ENCODE measurements around the gene CTRB2.
"Not testable (repeated sequence)": the region's sequence is repeated elsewhere in the genome, so short reads cannot be mapped to it uniquely, and the experiment has no call there.

Gene CTRB2

DNA sequence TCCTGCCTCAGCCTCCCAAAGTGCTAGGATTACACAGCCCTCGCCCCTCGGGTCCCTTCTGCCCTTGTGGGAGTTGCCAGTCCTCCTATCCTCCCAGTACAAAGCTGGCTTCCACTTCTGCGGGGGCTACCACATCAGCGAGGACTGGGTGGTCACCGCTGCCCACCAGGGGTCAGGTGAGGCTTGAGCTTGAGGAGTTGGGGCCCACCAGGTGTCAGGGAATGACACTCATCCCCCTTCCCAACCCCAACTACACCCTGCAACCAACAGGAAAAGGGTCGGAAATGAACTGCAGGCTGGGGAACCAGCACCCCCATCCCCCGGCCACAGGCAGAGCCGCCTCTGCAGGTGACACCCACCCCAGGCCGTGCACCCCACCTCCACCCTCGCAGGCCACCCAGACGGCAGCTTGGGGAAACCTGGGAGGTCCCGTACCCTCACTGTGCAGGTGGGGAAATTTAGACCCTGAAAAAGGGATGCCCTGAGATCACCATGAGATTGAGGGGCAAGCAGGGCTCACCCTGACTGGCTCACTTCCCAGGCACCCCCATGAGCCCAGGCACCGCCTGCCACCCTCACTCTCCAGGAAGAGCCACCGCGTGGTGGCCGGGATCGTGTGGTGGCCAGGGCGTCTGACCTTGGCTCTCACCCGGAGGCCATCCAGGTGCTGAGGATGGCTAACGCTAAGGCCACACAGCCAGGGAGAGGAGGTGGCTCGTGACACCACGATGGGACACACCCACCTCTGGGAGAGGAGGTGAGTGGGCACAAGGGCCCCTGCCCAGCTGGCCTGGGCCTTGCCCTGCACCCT lies 19.8 kb upstream of the CTRB2 start:
- no peak for DNase-seq (ENCODE audit: low spot score)

DNA sequence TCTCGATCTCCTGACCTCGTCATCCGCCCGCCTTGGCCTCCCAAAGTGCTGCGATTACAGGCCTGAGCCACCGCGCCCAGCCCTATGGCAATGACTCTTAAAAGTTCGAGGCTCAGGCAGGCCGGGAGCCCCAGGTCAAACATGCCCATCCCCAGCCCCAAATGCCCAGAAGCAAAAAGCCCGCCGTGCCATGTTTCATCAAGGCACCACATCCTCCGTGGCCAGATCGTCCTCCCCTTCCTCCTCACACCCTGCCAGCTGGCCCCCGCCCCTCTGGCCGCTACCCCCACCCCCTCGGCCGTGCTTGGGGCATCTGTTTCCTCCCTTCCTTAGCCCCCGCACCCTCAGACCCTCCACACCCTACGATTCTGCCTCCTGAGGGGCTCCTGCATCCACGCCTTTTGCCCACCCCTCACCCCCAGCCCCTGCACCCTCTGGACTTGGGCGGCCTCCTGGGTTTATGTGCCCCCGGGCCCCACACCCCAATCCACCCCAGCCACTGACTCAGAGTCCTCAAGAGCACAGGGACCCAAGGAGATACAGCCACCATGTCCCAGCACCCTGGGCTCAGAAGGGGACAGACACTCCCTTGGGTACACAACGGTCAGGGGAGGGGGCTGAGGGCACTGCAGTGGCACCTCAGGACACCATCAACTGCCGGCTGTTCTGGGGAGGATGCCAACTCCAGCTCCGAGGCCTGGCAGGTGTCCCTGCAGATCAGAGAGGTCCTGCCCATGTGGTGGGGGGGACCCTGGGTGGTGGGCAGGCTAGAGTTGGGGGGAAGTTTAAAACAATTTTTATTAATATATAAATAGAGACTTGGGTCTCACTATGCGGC lies 18.9 kb upstream of the CTRB2 start:
- DNase-seq (ENCODE audit: low spot score) = no peak

DNA sequence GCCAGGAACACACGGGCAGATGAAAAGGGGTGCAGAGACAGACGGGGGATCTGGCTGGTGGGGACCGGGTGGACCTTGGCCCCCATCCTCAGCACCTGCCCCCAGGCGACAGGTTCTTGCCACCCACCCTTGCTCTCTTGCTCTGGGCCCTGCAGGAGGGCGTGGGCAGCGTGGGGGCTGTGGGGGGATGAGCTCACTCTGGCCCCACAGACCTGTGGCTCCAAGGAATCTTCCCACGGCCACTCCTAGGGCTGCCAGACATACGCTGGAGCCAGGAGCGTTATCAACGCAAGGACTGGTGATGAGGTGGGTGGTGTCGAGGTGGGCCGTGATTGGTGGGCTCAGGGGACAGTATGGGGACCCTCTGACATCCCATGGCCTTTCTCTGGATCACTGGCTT lies 18.1 kb upstream of the CTRB2 start:
- DNase-seq (ENCODE audit: low spot score) = no peak

- DNase-seq (ENCODE audit: low spot score) = no peak
Measured at GRCh38 chr16:75224306-75225082, 17.5 kb upstream of the CTRB2 start.

GRCh38 chr16:75223129-75223528 lies 16.2 kb upstream of the CTRB2 start:
- not testable (repeated sequence) for DNase-seq (ENCODE audit: low spot score)

GRCh38 chr16:75222271-75222783 lies 15.4 kb upstream of the CTRB2 start:
- no peak for DNase-seq (ENCODE audit: low spot score)

DNA sequence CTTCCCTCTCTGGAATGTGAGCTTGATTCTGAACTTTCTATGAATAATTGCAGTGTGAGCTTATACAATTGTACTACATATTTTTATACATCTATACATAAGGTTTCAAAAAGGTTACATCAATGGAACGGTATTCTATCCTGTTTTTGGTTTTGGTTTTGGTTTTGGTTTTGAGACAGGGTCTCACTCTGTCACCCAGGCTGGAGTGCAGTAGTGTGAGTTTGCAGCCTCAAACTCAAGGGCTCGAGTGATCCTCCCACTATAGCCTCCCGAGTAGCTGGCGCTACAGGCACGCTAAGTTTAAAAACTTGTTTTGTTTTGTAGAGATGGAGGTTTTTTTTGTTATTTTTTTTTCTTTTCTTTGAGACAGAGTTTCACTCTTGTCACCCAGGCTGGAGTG lies 12.9 kb upstream of the CTRB2 start:
- DNase-seq (ENCODE audit: low spot score) = no peak

- DNase-seq (ENCODE audit: low spot score) = no peak
Measured at GRCh38 chr16:75219088-75219487, 12.1 kb upstream of the CTRB2 start.

GRCh38 chr16:75218256-75219076 lies 11.5 kb upstream of the CTRB2 start, which contains the start of gene CTRB1:
CTRB1 (plus strand) TSS chr16:75218988; CDS start chr16:75219008, 20 bp downstream.
- no peak for DNase-seq (ENCODE audit: low spot score)

DNA sequence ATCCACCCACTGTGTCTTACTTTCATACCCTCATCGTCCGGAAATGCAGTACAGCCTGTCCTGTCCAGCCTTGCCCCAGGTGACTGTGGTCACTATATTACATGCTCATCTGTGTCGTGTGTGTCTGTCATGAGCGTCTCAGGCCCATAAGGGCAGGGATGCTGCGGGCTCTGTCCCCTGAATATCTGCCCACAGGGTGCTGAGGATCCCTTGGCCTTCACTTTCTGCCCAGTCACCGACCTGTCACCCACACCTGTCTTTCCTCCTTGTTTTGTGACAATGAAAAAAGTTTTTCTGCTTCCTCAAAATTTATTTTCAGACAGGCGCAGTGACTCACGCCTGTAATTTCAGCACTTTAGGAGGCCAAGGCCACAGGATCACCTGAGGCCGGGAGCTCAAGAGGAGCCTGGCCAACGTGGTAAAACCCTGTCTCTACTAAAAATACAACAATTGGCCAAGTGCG lies 10.5 kb upstream of the CTRB2 start:
- DNase-seq (ENCODE audit: low spot score) = no peak

DNA sequence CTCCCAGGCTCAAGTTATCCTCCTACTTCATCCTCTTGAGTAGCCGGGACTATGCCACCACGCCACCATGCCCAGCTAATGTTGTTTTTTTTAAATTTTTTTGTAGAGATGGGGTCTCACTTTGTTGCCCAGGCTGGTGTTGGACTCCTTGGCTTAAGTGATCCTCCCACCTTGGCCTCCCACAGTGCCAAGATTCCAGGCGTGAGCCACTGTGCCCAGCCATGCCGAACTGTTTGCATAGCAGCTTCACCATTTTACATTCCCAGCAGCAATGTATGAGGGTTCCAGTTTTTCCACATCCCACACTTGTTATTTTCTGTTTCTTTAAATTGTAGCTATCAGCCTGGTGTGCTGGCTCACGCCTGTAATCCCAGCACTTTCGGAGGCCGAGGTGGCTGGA lies 9.6 kb upstream of the CTRB2 start:
- no peak for DNase-seq (ENCODE audit: low spot score)

DNA sequence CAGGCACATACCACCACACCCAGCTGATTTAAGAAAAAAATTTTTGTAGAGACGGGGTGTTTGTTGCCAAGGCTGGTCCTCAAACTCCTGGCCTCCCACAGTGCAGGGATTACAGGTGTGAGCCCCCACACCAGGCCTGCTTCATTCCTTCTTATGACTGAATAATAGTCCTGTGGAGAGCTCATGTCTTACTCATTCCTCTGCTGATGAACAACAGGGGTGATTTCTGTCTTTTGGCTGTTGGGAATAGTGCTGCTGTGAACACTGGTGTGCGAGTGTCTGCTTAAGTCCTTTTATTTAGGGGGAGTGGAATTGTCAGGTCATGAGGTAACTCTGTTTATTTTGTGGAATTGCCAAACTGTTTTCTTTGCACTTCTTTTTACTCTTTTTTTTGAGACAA lies 9.2 kb upstream of the CTRB2 start:
- DNase-seq (ENCODE audit: low spot score) = no peak

DNA sequence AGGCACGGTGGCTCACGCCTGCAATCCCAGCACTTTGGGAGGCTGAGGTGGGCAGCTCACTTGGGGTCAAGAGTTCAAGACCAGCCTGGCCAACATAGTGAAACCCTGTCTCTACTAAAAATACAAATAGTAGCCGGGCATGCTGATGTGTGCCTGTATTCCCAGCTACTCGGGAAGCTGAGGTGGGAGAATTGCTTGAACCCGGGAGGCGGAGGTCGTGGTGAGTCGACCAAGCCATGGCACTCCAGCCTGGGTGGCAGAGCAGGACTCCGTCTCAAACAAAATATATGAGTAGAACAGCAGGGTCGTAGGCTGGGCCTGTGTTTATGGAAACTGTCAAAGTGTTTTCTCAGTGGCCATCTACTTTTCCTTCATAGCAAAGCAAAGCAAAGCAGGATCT lies 4.3 kb upstream of the CTRB2 start:
- not testable (repeated sequence) for DNase-seq (ENCODE audit: low spot score)

DNA sequence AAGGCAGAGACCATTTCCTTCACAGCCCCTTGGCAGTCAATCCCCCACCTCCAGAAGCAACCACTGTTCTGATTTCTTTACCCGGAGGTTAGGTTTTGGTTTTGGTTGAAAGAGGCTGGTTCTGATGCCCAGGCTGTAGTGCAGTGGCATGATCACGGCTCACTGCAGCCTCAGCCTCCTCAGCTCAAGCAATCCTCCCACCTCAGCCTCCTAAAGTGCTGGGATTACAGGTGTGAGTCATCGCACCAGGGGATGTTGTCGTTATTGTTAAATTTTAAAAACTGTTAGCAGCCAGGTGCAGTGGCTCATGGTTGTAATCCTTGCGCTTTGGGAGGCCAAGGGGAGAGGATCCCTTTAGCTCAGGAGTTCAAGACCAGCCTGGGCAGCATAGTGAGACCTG lies 3.0 kb upstream of the CTRB2 start:
- no peak for DNase-seq (ENCODE audit: low spot score)

GRCh38 chr16:75209514-75209913 lies 2.6 kb upstream of the CTRB2 start:
- not testable (repeated sequence) for DNase-seq (ENCODE audit: low spot score)

DNA sequence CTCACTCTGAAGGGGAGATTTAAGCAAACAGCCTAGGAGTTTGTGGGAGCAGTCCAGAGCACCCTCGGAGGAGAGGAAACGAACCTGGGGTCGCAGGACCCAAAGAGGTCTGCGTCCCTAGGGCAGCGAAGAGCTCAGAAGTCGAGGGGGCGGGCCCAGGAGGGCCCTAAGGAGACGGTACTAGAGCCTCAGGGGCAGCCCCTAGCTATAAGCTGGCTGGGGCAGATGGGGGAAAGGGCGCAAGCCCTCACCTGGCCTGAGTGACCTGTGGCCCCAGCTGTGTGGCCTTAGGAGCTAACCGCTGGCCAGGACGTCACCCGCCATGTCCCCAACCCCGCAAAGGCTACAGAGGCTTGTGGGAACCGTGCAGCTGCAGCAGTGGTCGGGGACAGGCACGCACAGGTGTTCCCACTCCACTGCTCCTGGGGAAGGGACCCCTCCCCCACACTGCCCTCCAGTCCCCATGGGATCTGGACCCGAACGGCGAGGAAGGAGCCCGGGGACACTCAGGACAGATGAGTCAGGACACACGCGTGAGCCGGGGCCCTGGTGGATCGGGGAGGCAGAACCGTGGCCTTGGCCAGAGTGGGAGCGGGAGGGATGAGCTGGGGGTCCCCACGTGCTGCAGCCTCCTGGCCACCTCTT lies 2.0 kb upstream of the CTRB2 start:
- no peak for DNase-seq (ENCODE audit: low spot score)

- no peak for DNase-seq (ENCODE audit: low spot score)
Measured at GRCh38 chr16:75208242-75208825, 1.4 kb upstream of the CTRB2 start.

- no peak for DNase-seq (ENCODE audit: low spot score)
Measured at GRCh38 chr16:75207831-75208230, 870 bp upstream of the CTRB2 start.

- DNase-seq (ENCODE audit: low spot score) = not testable (repeated sequence)
Measured at GRCh38 chr16:75205961-75206748, 806 bp downstream of the CTRB2 start.
